Liver (tissue), 9 donors: ENCODE results near the gene CHRDL2. TPM values are rescaled to one million over a fixed set of nuclear protein-coding genes. Genes with fewer than 3 reads are reported as not detected.

Source experiments
- DNase-seq: peaks from one replicate; pipeline ENCODE4 v3.0.0-alpha.2; 2017; ENCODE audit warnings: low spot score
- H3K27ac ChIP-seq, 2 donors: one replicate each; pipeline ENCODE4 v1.7.0; 2013; ENCODE audit warnings: inconsistent platforms in 2 of 2, low read length in 2 of 2, control low read depth in 1 of 2, low read depth in 1 of 2, mild to moderate bottlenecking in 1 of 2
- H3K27me3 ChIP-seq, 4 donors: one replicate each; pipeline versions ENCODE4 v1.6.1 to v1.7.0; 2013; ENCODE audit warnings: low read length in 3 of 4, inconsistent platforms in 1 of 4, mild to moderate bottlenecking in 1 of 4, moderate library complexity in 1 of 4; ENCODE audit not compliant: control insufficient read depth in 4 of 4, insufficient read depth in 4 of 4
- H3K36me3 ChIP-seq, 4 donors: one replicate each; pipeline versions ENCODE4 v1.6.1 to v1.7.0; 2013; ENCODE audit warnings: low read length in 3 of 4, mild to moderate bottlenecking in 3 of 4, low read depth in 1 of 4, moderate library complexity in 1 of 4; ENCODE audit not compliant: control insufficient read depth in 4 of 4, insufficient read depth in 3 of 4
- H3K4me1 ChIP-seq, 4 donors: one replicate each; pipeline versions ENCODE4 v1.6.1 to v1.7.0; 2013; ENCODE audit warnings: low read length in 3 of 4, mild to moderate bottlenecking in 3 of 4, moderate library complexity in 1 of 4; ENCODE audit not compliant: control insufficient read depth in 4 of 4, insufficient read depth in 4 of 4
- H3K4me3 ChIP-seq, 3 donors: one replicate each; pipeline versions ENCODE4 v1.6.1 to v1.7.0; 2013; ENCODE audit warnings: low read length in 3 of 3, control low read depth in 1 of 3, low read depth in 1 of 3, mild to moderate bottlenecking in 1 of 3
- H3K9ac ChIP-seq, 2 donors: one replicate each; pipeline ENCODE4 v1.7.0; 2013; ENCODE audit warnings: low read length in 2 of 2, mild to moderate bottlenecking in 2 of 2, moderate library complexity in 2 of 2, control low read depth in 1 of 2, low read depth in 1 of 2
- H3K9me3 ChIP-seq, 4 donors: one replicate each; pipeline versions ENCODE4 v1.6.1 to v1.7.0; 2013; ENCODE audit warnings: low read length in 3 of 4; ENCODE audit not compliant: control insufficient read depth in 4 of 4
- FOXA1 ChIP-seq: IDR thresholded peaks from 2 replicates; pipeline ENCODE4 v1.6.1; 2016; ENCODE audit warnings: antibody characterized with exemption
- FOXA2 ChIP-seq: IDR thresholded peaks from 2 replicates; pipeline ENCODE4 v1.6.1; 2016; ENCODE audit warnings: antibody characterized with exemption
- JUND ChIP-seq, 2 donors: IDR thresholded peaks; 2 replicates each; pipeline ENCODE4 v1.6.1; 2016; ENCODE audit warnings: antibody characterized with exemption in 2 of 2
- RAD21 ChIP-seq, 2 donors: IDR thresholded peaks; 2 replicates each; pipeline ENCODE4 v1.6.1; 2016; ENCODE audit warnings: antibody characterized with exemption in 2 of 2, mild to moderate bottlenecking in 2 of 2
- RXRA ChIP-seq, 2 donors: IDR thresholded peaks; 2 replicates each; pipeline ENCODE4 v1.6.1; 2017 to 2018; ENCODE audit warnings: antibody characterized with exemption in 2 of 2, mild to moderate bottlenecking in 1 of 2
- SP1 ChIP-seq: IDR thresholded peaks from 2 replicates; pipeline ENCODE4 v1.6.1; 2018; ENCODE audit warnings: antibody characterized with exemption, mild to moderate bottlenecking
- TAF1 ChIP-seq: conservative IDR thresholded peaks from 2 replicates; pipeline ENCODE4 v1.6.1; 2016; ENCODE audit warnings: antibody characterized with exemption, mild to moderate bottlenecking
- YY1 ChIP-seq: IDR thresholded peaks from 2 replicates; pipeline ENCODE4 v1.6.1; 2016; ENCODE audit warnings: antibody characterized with exemption, mild to moderate bottlenecking
- WGBS: extraction: QIAGEN DNeasy Blood & Tissue Kit; methylation state at CpG from one replicate; pipeline ENCODE4 v1.1.7; 2013; 5-methylcytosine and 5-hydroxymethylcytosine counted together
- polyA plus RNA-seq, 2 donors: library from polyadenylated mRNA; stranded (reverse) in 1 of 2; unstranded in 1 of 2; fragments of 200-250 nt in 1 of 2; fragments of >200 nt in 1 of 2; fragmentation: Nextera tagmentation in 1 of 2; extraction: Ambion mirVana in 1 of 2; gene quantifications; one replicate each; pipeline versions ENCODE4 v1.2.1 to v1.2.3, GENCODE V29; 2013 to 2015
- total RNA-seq, 2 donors: library from RNA; depleted of rRNA; stranded (reverse); fragments of >200 nt; gene quantifications; one replicate each; pipeline ENCODE4 v1.2.3, GENCODE V29; 2014
- TF ChIP-seq, protein P1 (sequence below): IDR thresholded peaks from 2 replicates; pipeline ENCODE4 v1.6.1; 2016; ENCODE audit warnings: antibody characterized with exemption
- TF ChIP-seq, protein P2 (sequence below): IDR thresholded peaks from 2 replicates; pipeline ENCODE4 v1.6.1; 2016; ENCODE audit warnings: antibody characterized with exemption
- TF ChIP-seq, protein P3 (sequence below): fragments of 150-350 bp; IDR thresholded peaks from 2 replicates; pipeline ENCODE4 v1.5.1; 2017; ENCODE audit warnings: improper control_type of control experiment, low read depth, low read length; ENCODE audit not compliant: missing input control
- TF ChIP-seq, protein P4 (sequence below): IDR thresholded peaks from 2 replicates; pipeline ENCODE4 v1.6.1; 2016; ENCODE audit warnings: antibody characterized with exemption
- donor health status: healthy.
- donor health status: healthy.
- donor health status: healthy.
- donor health status: healthy.
- donor health status: healthy.

CHRDL2 gene
- total and polyA plus RNA-seq, 4 donors, result 1.8 to 19.0 (median 15.8) TPM; not detected in 1

DNA sequence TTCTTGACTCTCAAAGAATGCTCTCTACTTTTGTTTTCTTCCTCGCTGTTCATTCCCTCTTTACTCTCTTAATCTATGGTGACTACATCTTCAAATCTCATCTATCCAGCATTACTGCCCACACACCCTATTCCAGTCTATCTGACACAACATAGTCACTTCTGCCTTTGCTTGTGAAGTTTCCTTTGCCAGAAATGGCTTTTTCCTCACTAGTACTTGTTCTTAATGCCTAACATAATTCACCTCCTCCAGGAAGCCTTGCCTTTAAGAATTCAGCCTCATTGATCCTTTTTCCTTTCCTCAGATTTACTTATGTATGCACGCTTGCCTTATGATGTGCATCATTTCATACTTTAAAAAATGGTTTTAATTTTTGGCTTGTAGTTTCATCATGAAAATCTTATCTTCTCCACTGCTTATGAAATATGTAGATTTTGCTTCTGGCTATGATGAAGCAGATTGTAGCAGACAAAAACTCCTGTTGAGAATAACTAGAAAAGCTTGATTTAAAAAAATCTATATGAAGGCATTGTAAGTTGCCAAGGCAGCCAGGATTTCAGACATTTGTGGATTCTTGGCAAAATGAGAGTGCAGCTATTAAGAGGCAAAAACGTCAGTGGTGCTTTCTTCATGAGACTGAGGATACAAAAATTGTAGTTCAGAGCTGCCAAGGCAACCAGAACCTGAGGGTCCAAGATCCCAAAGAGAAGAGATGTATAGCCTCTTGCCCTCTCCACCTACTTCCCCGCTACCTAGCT is 49.2 kb upstream of the CHRDL2 start:
- TF ChIP-seq RXRA (IDR thresholded peaks at IDR 0.05), result no peak
- TF ChIP-seq, protein P1, sequence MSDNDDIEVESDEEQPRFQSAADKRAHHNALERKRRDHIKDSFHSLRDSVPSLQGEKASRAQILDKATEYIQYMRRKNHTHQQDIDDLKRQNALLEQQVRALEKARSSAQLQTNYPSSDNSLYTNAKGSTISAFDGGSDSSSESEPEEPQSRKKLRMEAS, result no peak
- TF ChIP-seq SP1, result no peak
- no peak for TF ChIP-seq FOXA2
- TF ChIP-seq RAD21 (IDR thresholded peaks at IDR 0.05), result no peak
- no peak for TF ChIP-seq FOXA1
- TF ChIP-seq YY1, result no peak
- TF ChIP-seq, protein P2, sequence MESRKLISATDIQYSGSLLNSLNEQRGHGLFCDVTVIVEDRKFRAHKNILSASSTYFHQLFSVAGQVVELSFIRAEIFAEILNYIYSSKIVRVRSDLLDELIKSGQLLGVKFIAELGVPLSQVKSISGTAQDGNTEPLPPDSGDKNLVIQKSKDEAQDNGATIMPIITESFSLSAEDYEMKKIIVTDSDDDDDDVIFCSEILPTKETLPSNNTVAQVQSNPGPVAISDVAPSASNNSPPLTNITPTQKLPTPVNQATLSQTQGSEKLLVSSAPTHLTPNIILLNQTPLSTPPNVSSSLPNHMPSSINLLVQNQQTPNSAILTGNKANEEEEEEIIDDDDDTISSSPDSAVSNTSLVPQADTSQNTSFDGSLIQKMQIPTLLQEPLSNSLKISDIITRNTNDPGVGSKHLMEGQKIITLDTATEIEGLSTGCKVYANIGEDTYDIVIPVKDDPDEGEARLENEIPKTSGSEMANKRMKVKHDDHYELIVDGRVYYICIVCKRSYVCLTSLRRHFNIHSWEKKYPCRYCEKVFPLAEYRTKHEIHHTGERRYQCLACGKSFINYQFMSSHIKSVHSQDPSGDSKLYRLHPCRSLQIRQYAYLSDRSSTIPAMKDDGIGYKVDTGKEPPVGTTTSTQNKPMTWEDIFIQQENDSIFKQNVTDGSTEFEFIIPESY, result no peak
- Histone ChIP-seq H3K27me3 (no peaks in the 10 kb centered on the region), H3K4me3 (no peak overlapping the region), H3K4me1 (peaks cover 0 to 6% (median 1%) of the 10 kb centered on the region in 4 donors), H3K36me3 (peaks cover 0 to 2% (median 0%) of the 10 kb centered on the region in 4 donors), H3K9ac (no peak overlapping the region), H3K9me3 (no peaks in the 10 kb centered on the region), H3K27ac (no peak overlapping the region)
- DNase-seq, result no peak
- 90% methylated on average over 4 of the region's 4 CpGs for WGBS

DNA sequence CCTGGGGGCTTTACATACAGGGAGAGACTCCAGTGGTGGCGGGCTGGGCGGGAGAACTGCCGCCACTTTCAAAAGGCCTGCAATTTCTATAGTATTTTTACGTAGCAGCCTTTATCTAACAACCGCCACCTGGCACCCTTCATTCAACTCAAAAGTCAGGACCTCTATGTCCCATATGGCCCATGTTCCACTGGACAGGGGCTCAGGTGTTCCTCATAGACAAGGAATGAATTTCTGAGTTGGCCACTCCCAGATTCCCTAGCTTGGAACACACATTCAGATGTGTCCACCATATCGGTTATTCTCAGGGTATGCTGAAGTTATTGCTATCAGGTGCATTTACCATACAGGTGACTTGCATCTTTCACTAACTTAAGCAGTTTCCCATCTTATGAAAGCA is 47.4 kb upstream of the CHRDL2 start:
- H3K27ac ChIP-seq, result no peak overlapping the region
- no peaks in the 10 kb centered on the region for H3K9me3 ChIP-seq
- DNase-seq, result no peak
- no peak overlapping the region for H3K4me3 ChIP-seq
- 96% methylated on average over 6 of the region's 6 CpGs for WGBS
- TF ChIP-seq, protein P3, sequence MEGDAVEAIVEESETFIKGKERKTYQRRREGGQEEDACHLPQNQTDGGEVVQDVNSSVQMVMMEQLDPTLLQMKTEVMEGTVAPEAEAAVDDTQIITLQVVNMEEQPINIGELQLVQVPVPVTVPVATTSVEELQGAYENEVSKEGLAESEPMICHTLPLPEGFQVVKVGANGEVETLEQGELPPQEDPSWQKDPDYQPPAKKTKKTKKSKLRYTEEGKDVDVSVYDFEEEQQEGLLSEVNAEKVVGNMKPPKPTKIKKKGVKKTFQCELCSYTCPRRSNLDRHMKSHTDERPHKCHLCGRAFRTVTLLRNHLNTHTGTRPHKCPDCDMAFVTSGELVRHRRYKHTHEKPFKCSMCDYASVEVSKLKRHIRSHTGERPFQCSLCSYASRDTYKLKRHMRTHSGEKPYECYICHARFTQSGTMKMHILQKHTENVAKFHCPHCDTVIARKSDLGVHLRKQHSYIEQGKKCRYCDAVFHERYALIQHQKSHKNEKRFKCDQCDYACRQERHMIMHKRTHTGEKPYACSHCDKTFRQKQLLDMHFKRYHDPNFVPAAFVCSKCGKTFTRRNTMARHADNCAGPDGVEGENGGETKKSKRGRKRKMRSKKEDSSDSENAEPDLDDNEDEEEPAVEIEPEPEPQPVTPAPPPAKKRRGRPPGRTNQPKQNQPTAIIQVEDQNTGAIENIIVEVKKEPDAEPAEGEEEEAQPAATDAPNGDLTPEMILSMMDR, result no peak
- no peak for TF ChIP-seq FOXA2
- TF ChIP-seq, protein P4, sequence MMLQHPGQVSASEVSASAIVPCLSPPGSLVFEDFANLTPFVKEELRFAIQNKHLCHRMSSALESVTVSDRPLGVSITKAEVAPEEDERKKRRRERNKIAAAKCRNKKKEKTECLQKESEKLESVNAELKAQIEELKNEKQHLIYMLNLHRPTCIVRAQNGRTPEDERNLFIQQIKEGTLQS, result no peak
- TF ChIP-seq, protein P2, result no peak
- no peak for TF ChIP-seq FOXA1
- TF ChIP-seq TAF1, result no peak
- no peak for TF ChIP-seq JUND (IDR thresholded peaks at IDR 0.05)
- H3K4me1 ChIP-seq, result peaks cover 0 to 4% (median 1%) of the 10 kb centered on the region in 4 donors
- no peaks in the 10 kb centered on the region for H3K27me3 ChIP-seq
- peaks cover 0 to 2% (median 0%) of the 10 kb centered on the region in 4 donors for H3K36me3 ChIP-seq
- H3K9ac ChIP-seq, result no peak overlapping the region
